ENCODE measurements around the gene OTUD7B.
"Not testable (repeated sequence)": the region's sequence is repeated elsewhere in the genome, so short reads cannot be mapped to it uniquely, and the experiment has no call there.

The OTUD7B gene

GRCh38 chr1:150010393-150011115 is at the start of gene OTUD7B:
Gene OTUD7B, minus strand, starts transcription at chr1:150010726. Its CDS starts 33,216 bp downstream, at chr1:149977510.
- peak; percentile 70 for DNase-seq (ENCODE audit: insufficient read length, low spot score)
- TF ChIP-seq POLR2A (IDR thresholded peaks at IDR 0.05; ENCODE audit: low read depth, low read length), result peak; percentile 62
- no peak for FAIRE-seq

- no peak for TF ChIP-seq POLR2A (IDR thresholded peaks at IDR 0.05; ENCODE audit: low read depth, low read length)
These were observed 49.7 kb upstream of the OTUD7B start for GRCh38 chr1:150060260-150060659.

GRCh38 chr1:150056407-150056806 is 45.9 kb upstream of the OTUD7B start:
- TF ChIP-seq POLR2A (IDR thresholded peaks at IDR 0.05; ENCODE audit: low read depth, low read length), result no peak
- FAIRE-seq (no peak), DNase-seq (ENCODE audit: insufficient read length, low spot score) (no peak)

More at GRCh38 chr1:150060260-150060659, 49.7 kb upstream of the OTUD7B start:
- FAIRE-seq, result no peak
- DNase-seq (ENCODE audit: insufficient read length, low spot score), result no peak

- not testable (repeated sequence) for DNase-seq (ENCODE audit: insufficient read length, low spot score); FAIRE-seq
These were observed 45.0 kb upstream of the OTUD7B start for GRCh38 chr1:150055507-150055906.

GRCh38 chr1:150053926-150054325 is 43.4 kb upstream of the OTUD7B start:
- FAIRE-seq, result no peak

GRCh38 chr1:150051905-150052412 is 41.4 kb upstream of the OTUD7B start:
- not testable (repeated sequence) for DNase-seq (ENCODE audit: insufficient read length, low spot score); FAIRE-seq

More at GRCh38 chr1:150053926-150054325, 43.4 kb upstream of the OTUD7B start:
- DNase-seq (ENCODE audit: insufficient read length, low spot score), result no peak
- no peak for TF ChIP-seq POLR2A (IDR thresholded peaks at IDR 0.05; ENCODE audit: low read depth, low read length)

GRCh38 chr1:150051089-150051373 is 40.5 kb upstream of the OTUD7B start:
- TF ChIP-seq POLR2A (IDR thresholded peaks at IDR 0.05; ENCODE audit: low read depth, low read length), result no peak
- DNase-seq (ENCODE audit: insufficient read length, low spot score) (no peak), FAIRE-seq (no peak)

- FAIRE-seq (no peak), DNase-seq (ENCODE audit: insufficient read length, low spot score) (no peak)
- TF ChIP-seq POLR2A (IDR thresholded peaks at IDR 0.05; ENCODE audit: low read depth, low read length), result no peak
These were observed 39.4 kb upstream of the OTUD7B start for GRCh38 chr1:150049926-150050325.

- no peak for TF ChIP-seq POLR2A (IDR thresholded peaks at IDR 0.05; ENCODE audit: low read depth, low read length)
- FAIRE-seq (no peak), DNase-seq (ENCODE audit: insufficient read length, low spot score) (no peak)
These were observed 23.8 kb upstream of the OTUD7B start for GRCh38 chr1:150034336-150034735.

- DNase-seq (ENCODE audit: insufficient read length, low spot score), result no peak
- TF ChIP-seq POLR2A (IDR thresholded peaks at IDR 0.05; ENCODE audit: low read depth, low read length), result no peak
These were observed 17.8 kb upstream of the OTUD7B start for GRCh38 chr1:150028322-150028721.

GRCh38 chr1:150024156-150024555 is 13.6 kb upstream of the OTUD7B start:
- no peak for TF ChIP-seq POLR2A (IDR thresholded peaks at IDR 0.05; ENCODE audit: low read depth, low read length)
- DNase-seq (ENCODE audit: insufficient read length, low spot score) (no peak), FAIRE-seq (no peak)

More at GRCh38 chr1:150028322-150028721, 17.8 kb upstream of the OTUD7B start:
- FAIRE-seq, result no peak

GRCh38 chr1:150022357-150022756 is 11.8 kb upstream of the OTUD7B start:
- TF ChIP-seq POLR2A (IDR thresholded peaks at IDR 0.05; ENCODE audit: low read depth, low read length), result no peak
- FAIRE-seq (no peak), DNase-seq (ENCODE audit: insufficient read length, low spot score) (no peak)

- no peak for FAIRE-seq
- DNase-seq (ENCODE audit: insufficient read length, low spot score), result no peak
- no peak for TF ChIP-seq POLR2A (IDR thresholded peaks at IDR 0.05; ENCODE audit: low read depth, low read length)
These were observed 10.7 kb upstream of the OTUD7B start for GRCh38 chr1:150021191-150021694.

- no peak for TF ChIP-seq POLR2A (IDR thresholded peaks at IDR 0.05; ENCODE audit: low read depth, low read length)
- DNase-seq (ENCODE audit: insufficient read length, low spot score), result no peak
- FAIRE-seq, result no peak
These were observed 10.2 kb upstream of the OTUD7B start for GRCh38 chr1:150020711-150021110.

- DNase-seq (ENCODE audit: insufficient read length, low spot score) (no peak), FAIRE-seq (no peak)
- TF ChIP-seq POLR2A (IDR thresholded peaks at IDR 0.05; ENCODE audit: low read depth, low read length), result no peak
These were observed 7.6 kb upstream of the OTUD7B start for GRCh38 chr1:150018165-150018564.

All from H54 (cell line).